ENCODE results near the gene KCNB1. TPM values are rescaled to one million over a fixed set of nuclear protein-coding genes. Genes with fewer than 3 reads are reported as not detected.

KCNB1 gene
- total and polyA plus RNA-seq, 11 donors: 0.72 to 4.9 (median 1.3) TPM

DNA sequence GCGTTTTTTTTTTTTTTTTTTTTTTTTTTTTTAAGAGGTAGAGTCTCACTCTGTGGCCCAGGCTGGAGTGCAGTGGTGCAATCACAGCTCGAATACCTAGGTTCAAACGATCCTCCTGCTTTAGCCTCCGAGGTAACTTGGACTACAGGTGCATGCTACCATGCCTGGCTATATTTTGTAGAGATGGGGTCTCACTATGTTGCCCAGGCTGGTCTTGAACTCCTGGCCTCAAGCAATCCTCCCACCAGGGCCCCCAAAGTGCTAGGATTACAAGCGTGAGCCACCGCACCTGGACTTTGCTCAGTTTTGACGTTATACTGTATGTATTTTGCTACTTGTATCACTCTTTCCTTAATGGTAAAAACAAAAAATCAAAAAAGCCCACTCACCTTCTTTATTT is 103.1 kb downstream of the KCNB1 start:
- Histone ChIP-seq H3K4me3 (no peak overlapping the region), H3K9me3 (no peaks in the 10 kb centered on the region), H3K27ac (no peak overlapping the region), H3K4me1 (peaks cover 0 to 15% (median 9%) of the 10 kb centered on the region in 12 donors), H3K36me3 (no peaks in the 10 kb centered on the region), H3K27me3 (no peaks in the 10 kb centered on the region)
- intact Hi-C loops (cut with DNase I): loop anchor here in 1 of 10 donors (5.0 kb wide), 1 partner anchor 37 kb away; no protein-coding TSS in a partner anchor
- no peak for DNase-seq
- ATAC-seq: no peak
- TF ChIP-seq POLR2A (IDR thresholded peaks at IDR 0.05): no peak
- TF ChIP-seq, protein P1, sequence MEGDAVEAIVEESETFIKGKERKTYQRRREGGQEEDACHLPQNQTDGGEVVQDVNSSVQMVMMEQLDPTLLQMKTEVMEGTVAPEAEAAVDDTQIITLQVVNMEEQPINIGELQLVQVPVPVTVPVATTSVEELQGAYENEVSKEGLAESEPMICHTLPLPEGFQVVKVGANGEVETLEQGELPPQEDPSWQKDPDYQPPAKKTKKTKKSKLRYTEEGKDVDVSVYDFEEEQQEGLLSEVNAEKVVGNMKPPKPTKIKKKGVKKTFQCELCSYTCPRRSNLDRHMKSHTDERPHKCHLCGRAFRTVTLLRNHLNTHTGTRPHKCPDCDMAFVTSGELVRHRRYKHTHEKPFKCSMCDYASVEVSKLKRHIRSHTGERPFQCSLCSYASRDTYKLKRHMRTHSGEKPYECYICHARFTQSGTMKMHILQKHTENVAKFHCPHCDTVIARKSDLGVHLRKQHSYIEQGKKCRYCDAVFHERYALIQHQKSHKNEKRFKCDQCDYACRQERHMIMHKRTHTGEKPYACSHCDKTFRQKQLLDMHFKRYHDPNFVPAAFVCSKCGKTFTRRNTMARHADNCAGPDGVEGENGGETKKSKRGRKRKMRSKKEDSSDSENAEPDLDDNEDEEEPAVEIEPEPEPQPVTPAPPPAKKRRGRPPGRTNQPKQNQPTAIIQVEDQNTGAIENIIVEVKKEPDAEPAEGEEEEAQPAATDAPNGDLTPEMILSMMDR (IDR thresholded peaks at IDR 0.05): no peak
- 88 to 90% (median 89%) methylated on average over 7 of the region's 7 CpGs for WGBS, 4 donors

DNA sequence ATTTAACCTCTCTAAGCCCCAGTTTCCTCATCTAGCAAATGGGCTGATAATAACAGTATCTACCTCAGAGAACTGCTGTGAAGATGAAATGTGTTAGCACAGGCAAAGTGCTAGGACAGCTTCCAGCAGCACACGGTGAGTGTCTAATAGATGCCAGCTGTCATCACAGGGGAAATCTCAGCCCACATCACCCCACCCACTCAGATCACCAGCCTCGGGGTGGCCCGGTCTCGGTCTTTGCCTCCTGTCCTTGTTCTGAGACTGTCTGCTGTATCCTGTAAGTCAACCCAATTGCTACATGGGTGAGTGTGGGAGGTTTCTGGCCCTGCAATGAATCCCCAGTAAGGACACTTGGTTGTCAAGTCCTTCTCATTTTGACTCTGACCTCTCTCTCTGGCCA is 105.1 kb downstream of the KCNB1 start:
- H3K27me3 ChIP-seq: no peaks in the 10 kb centered on the region
- no peaks in the 10 kb centered on the region for H3K36me3 ChIP-seq
- intact Hi-C loops (cut with DNase I): loop anchor here in 1 of 10 donors (5.0 kb wide), 1 partner anchor 35 kb away; no protein-coding TSS in a partner anchor
- WGBS, 4 donors: 48 to 76% (median 55%) methylated on average over 4 of the region's 4 CpGs
- ATAC-seq (no peak), DNase-seq (no peak)
- no peak overlapping the region for H3K27ac ChIP-seq
- no peak for TF ChIP-seq POLR2A (IDR thresholded peaks at IDR 0.05)
- TF ChIP-seq, protein P1 (IDR thresholded peaks at IDR 0.05): no peak
- H3K4me1 ChIP-seq: peaks cover 0 to 15% (median 9%) of the 10 kb centered on the region in 12 donors
- H3K9me3 ChIP-seq: no peaks in the 10 kb centered on the region
- no peak overlapping the region for H3K4me3 ChIP-seq

GRCh38 chr20:49375170-49375569 is 107.3 kb downstream of the KCNB1 start:
- Histone ChIP-seq H3K4me1 (no peaks in the 10 kb centered on the region), H3K4me3 (no peak overlapping the region), H3K36me3 (no peaks in the 10 kb centered on the region), H3K9me3 (no peaks in the 10 kb centered on the region), H3K27me3 (no peaks in the 10 kb centered on the region), H3K27ac (no peak overlapping the region)
- intact Hi-C loops (cut with DNase I): loop anchor here in 1 of 10 donors (5.0 kb wide), 1 partner anchor 33 kb away; no protein-coding TSS in a partner anchor
- DNase-seq: no peak
- TF ChIP-seq, protein P1 (IDR thresholded peaks at IDR 0.05): no peak
- TF ChIP-seq POLR2A (IDR thresholded peaks at IDR 0.05): no peak
- ATAC-seq: no peak
- 91 to 94% (median 93%) methylated on average over 3 of the region's 3 CpGs for WGBS, 4 donors

DNA sequence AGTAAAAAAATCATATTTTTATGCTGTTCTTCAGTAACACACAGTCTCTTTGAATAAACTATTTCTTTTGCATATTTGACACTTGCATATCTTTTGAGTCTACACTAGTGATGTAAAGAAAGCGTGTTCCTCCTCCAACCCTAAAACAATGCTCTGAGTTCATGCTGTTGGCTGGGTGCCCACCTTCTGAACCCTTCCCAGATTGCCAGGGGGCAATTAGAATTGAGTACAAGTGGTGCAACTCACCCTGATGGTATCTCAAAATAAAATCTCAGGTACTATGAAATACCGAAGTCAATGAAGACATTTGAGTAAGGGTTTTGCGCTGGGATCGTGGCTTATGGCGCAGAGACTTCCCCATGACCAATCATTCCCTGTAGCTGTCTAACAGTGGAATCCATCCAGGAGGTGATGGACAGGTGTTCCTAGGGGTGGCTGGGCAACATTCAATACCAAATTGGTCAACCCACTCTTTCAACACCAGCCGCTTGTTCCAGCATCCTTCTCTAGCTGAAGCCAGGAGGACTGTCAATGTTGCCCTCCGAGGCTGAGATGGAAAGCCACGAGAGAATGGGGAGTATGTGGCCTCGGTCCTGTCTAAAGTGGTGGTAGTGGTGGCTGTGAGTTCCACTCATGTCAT is 110.3 kb downstream of the KCNB1 start:
- intact Hi-C loops (cut with DNase I): no loop called here
- 88 to 94% (median 91%) methylated on average over 9 of the region's 9 CpGs for WGBS, 4 donors
- no peak for ATAC-seq
- H3K4me1 ChIP-seq: no peaks in the 10 kb centered on the region
- H3K4me3 ChIP-seq: no peak overlapping the region
- H3K27ac ChIP-seq: no peak overlapping the region
- H3K27me3 ChIP-seq: peaks cover 0 to under 1% (median 0%) of the 10 kb centered on the region in 9 donors
- no peak for DNase-seq
- no peaks in the 10 kb centered on the region for H3K36me3 ChIP-seq
- H3K9me3 ChIP-seq: no peaks in the 10 kb centered on the region
- TF ChIP-seq POLR2A (IDR thresholded peaks at IDR 0.05): no peak
- TF ChIP-seq, protein P1 (IDR thresholded peaks at IDR 0.05): no peak

Data from heart left ventricle (tissue), 16 donors.